ENCODE measurements around the gene KLKB1. TPM values are rescaled to one million over a fixed set of nuclear protein-coding genes. Genes with fewer than 3 reads are reported as not detected.
"Not testable (repeated sequence)": the region's sequence is repeated elsewhere in the genome, so short reads cannot be mapped to it uniquely, and the experiment has no call there.

KLKB1 gene
- total and polyA plus RNA-seq, 9 donors, result 0.18 to 1.8 (median 0.60) TPM

DNA sequence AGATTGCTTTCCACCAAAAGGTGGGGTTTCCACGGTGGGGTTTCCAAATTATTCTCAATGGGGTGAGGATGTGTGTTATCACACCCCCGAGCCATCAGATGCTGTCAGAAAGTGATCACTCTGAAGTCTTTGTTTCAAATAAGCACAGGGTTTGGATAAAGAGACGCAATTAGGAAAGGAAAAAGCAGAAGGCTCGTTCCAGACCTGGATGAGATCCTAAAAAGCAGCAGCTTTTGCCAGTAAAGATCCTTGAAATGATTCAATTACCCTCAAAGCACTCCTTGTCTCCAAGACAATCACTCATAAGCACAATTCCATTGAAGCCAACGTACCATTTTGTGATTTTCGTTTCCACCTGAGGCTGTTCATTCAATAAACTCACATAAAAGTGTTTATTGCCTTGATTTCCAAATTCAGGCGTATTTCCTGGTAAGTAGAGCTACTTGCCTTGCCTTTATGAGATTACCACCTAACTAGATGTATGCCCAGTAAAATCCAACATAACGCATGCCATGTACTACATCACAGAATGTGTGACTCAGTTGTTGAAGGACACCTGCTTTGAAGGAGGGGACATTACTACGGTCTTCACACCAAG lies 43.9 kb downstream of the KLKB1 start:
- no peaks in the 10 kb centered on the region for H3K36me3 ChIP-seq
- H3K4me3 ChIP-seq, result no peak overlapping the region
- WGBS, 3 donors, result 87 to 90% (median 88%) methylated on average over 9 of the region's 9 CpGs
- no peaks in the 10 kb centered on the region for H3K4me1 ChIP-seq (ENCODE audit: insufficient read depth)
- no peak for DNase-seq
- no peaks in the 10 kb centered on the region for H3K9me3 ChIP-seq
- TF ChIP-seq EP300 (IDR thresholded peaks at IDR 0.05), result no peak
- TF ChIP-seq POLR2A (IDR thresholded peaks at IDR 0.05), result no peak
- TF ChIP-seq, protein P1, sequence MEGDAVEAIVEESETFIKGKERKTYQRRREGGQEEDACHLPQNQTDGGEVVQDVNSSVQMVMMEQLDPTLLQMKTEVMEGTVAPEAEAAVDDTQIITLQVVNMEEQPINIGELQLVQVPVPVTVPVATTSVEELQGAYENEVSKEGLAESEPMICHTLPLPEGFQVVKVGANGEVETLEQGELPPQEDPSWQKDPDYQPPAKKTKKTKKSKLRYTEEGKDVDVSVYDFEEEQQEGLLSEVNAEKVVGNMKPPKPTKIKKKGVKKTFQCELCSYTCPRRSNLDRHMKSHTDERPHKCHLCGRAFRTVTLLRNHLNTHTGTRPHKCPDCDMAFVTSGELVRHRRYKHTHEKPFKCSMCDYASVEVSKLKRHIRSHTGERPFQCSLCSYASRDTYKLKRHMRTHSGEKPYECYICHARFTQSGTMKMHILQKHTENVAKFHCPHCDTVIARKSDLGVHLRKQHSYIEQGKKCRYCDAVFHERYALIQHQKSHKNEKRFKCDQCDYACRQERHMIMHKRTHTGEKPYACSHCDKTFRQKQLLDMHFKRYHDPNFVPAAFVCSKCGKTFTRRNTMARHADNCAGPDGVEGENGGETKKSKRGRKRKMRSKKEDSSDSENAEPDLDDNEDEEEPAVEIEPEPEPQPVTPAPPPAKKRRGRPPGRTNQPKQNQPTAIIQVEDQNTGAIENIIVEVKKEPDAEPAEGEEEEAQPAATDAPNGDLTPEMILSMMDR (IDR thresholded peaks at IDR 0.05), result no peak
- H3K27me3 ChIP-seq, result no peaks in the 10 kb centered on the region
- no peak overlapping the region for H3K27ac ChIP-seq
- intact Hi-C loops (cut with DNase I), result no loop called here

DNA sequence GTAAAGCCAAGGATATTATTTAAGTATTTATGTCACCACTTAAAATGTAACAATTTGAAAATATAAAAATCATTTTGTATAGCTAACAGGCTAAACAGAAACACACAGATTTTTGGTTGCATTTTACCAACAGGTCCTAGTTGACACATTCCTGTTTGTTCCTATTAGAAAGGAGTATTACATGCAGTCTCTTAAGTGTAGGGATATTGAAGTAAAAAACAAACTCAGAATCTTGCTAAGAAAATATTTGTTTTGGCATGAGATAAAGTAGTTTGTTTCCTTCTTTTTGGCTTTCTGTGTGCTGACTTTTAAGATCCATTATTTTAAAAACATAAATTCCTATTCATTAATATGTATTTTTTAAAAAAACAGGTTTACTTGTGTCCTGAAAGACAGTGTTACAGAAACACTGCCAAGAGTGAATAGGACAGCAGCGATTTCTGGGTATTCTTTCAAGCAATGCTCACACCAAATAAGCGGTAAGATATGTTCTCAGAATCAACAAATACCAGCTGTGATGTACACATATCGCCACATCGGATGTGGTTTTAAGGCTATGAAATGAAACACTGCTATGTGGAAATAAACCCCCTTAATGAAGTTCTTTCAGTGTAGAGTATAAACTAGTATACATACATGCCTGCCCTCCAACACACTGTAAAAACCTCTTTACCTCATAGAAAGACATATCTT lies 45.5 kb downstream of the KLKB1 start:
- intact Hi-C loops (cut with DNase I), result no loop called here
- no peak for DNase-seq
- Histone ChIP-seq H3K36me3 (no peaks in the 10 kb centered on the region), H3K9me3 (no peaks in the 10 kb centered on the region), H3K27ac (no peak overlapping the region), H3K4me1 (ENCODE audit: insufficient read depth) (no peaks in the 10 kb centered on the region), H3K27me3 (no peaks in the 10 kb centered on the region), H3K4me3 (no peak overlapping the region)
- WGBS, 3 donors, result 25 to 34% (median 28%) methylated on average over 4 of the region's 4 CpGs
- TF ChIP-seq POLR2A (IDR thresholded peaks at IDR 0.05), result no peak

DNA sequence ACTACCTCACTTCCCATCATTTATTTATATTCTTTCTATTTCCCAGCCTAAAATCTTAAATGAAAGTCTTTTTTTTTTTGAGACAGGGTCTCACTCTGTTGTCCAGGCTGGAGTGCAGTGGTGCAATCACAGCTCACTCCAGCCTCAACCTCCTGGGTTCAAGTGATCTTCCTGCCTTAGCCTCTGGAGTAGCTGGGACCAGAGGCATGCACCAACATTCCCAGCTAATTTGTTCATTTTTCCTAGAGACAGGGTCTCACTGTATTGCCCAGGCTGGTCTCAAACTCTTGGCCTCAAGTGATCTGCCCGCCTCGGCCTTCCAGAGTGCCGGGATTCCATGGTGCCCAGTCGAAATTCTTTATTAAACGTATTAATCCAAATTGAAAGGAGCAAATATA lies 46.1 kb downstream of the KLKB1 start:
- intact Hi-C loops (cut with DNase I); H3K4me3 ChIP-seq; H3K27me3 ChIP-seq; H3K9me3 ChIP-seq; H3K27ac ChIP-seq; H3K36me3 ChIP-seq; DNase-seq; H3K4me1 ChIP-seq (ENCODE audit: insufficient read depth): not testable (repeated sequence)
- WGBS, 3 donors, result 93 to 98% (median 95%) methylated on average over 5 of the region's 5 CpGs

DNA sequence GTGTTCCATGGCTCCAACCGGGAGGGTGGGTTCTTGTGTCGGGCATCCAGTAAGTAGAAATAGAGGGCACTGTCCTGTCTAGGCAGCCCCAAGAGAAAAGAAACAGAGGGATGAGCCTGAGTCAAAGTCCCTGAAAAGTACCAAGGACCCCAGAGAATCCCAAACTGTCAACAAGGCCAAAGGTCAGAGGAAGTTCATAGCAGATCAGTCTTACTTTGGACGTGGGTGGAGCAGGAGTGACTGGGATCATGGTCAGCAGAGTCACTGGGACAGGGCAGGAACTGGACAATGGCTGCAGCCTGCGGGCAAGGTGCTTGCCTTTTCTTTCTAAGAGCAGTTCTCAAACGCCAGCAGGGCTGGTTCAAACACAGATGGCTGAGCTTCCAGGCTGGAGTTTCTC lies 56.0 kb downstream of the KLKB1 start:
- H3K4me3 ChIP-seq, result no peak overlapping the region
- H3K36me3 ChIP-seq, result no peaks in the 10 kb centered on the region
- DNase-seq, result no peak

DNA sequence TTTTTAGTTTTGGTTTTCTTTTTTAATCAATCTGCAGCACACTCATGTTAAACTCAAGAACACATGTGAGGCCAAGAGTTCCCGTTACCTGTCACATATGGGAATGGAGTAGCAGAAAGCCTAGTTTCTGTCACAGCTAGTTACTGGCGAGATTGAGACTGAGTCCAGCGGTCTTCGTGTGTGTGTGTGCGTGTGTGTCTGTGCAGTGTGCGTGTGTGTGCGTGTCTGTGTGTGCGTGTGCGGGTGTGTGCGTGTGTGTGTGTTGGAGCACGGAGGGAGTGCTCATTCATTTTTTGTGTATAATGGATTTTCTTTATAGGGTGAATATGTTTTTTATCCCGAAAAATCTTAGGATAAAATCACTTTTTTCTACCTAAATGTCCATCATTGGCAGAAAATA lies 57.8 kb downstream of the KLKB1 start:
- H3K36me3 ChIP-seq, result no peaks in the 10 kb centered on the region
- H3K9me3 ChIP-seq, result no peaks in the 10 kb centered on the region
- intact Hi-C loops (cut with DNase I), result no loop called here
- DNase-seq, result no peak
- no peaks in the 10 kb centered on the region for H3K27me3 ChIP-seq
- no peak for TF ChIP-seq POLR2A (IDR thresholded peaks at IDR 0.05)
- no peak for TF ChIP-seq EP300 (IDR thresholded peaks at IDR 0.05)
- TF ChIP-seq, protein P1 (IDR thresholded peaks at IDR 0.05), result no peak
- 91 to 94% (median 91%) methylated on average over 12 of the region's 12 CpGs for WGBS, 3 donors
- no peak overlapping the region for H3K27ac ChIP-seq
- no peak overlapping the region for H3K4me3 ChIP-seq
- no peaks in the 10 kb centered on the region for H3K4me1 ChIP-seq (ENCODE audit: insufficient read depth)

More for the DNA sequence above, 56.0 kb downstream of the KLKB1 start:
- intact Hi-C loops (cut with DNase I), result no loop called here
- H3K9me3 ChIP-seq, result no peaks in the 10 kb centered on the region
- TF ChIP-seq EP300 (IDR thresholded peaks at IDR 0.05), result no peak
- TF ChIP-seq, protein P1 (IDR thresholded peaks at IDR 0.05), result no peak
- no peak for TF ChIP-seq POLR2A (IDR thresholded peaks at IDR 0.05)
- H3K27me3 ChIP-seq, result no peaks in the 10 kb centered on the region
- WGBS, 3 donors, result 84 to 87% (median 85%) methylated on average over 5 of the region's 5 CpGs
- no peak overlapping the region for H3K27ac ChIP-seq
- H3K4me1 ChIP-seq (ENCODE audit: insufficient read depth), result no peaks in the 10 kb centered on the region
